Kidney (tissue), 14 donors: ENCODE measurements around the gene CCNH. TPM values are rescaled to one million over a fixed set of nuclear protein-coding genes. Genes with fewer than 3 reads are reported as not detected.

Experiments used
- DNase-seq, 5 donors: peaks; one replicate each; pipeline ENCODE4 v3.0.0-alpha.2; 2013 to 2020
- FAIRE-seq: peaks from 2 replicates; lab custom pipeline; 2012; peaks lifted over from hg19 to GRCh38; lab: Jason Lieb, UNC
- H3K27ac ChIP-seq, 2 donors: one replicate each; pipeline ENCODE4 v1.7.0; 2013; ENCODE audit warnings: low read depth in 2 of 2, low read length in 2 of 2, inconsistent platforms in 1 of 2
- H3K27me3 ChIP-seq: one replicate; pipeline ENCODE4 v1.7.1; 2013; ENCODE audit warnings: low read length, inconsistent platforms; ENCODE audit not compliant: control insufficient read depth, insufficient read depth
- H3K36me3 ChIP-seq, 3 donors: one replicate each; pipeline versions ENCODE4 v1.7.0 to v1.7.1; 2013; ENCODE audit warnings: low read length in 3 of 3, control low read depth in 1 of 3, inconsistent platforms in 1 of 3; ENCODE audit not compliant: insufficient read depth in 3 of 3, control insufficient read depth in 2 of 3
- H3K4me1 ChIP-seq, 3 donors: one replicate each; pipeline versions ENCODE4 v1.7.0 to v1.7.1; 2013; ENCODE audit warnings: low read length in 3 of 3, inconsistent platforms in 1 of 3, low read depth in 1 of 3; ENCODE audit not compliant: control insufficient read depth in 2 of 3, insufficient read depth in 2 of 3
- H3K4me3 ChIP-seq, 3 donors: one replicate each; pipeline versions ENCODE4 v1.7.0 to v1.8.1; 2013; ENCODE audit warnings: low read length in 3 of 3, control low read depth in 1 of 3, inconsistent platforms in 1 of 3
- H3K9ac ChIP-seq, 3 donors: one replicate each; pipeline versions ENCODE4 v1.7.0 to v1.7.1; 2013; ENCODE audit warnings: low read length in 3 of 3, control low read depth in 1 of 3, inconsistent platforms in 1 of 3
- H3K9me3 ChIP-seq, 3 donors: one replicate each; pipeline versions ENCODE4 v1.7.0 to v1.7.1; 2013; ENCODE audit warnings: low read length in 3 of 3, control low read depth in 1 of 3, inconsistent platforms in 1 of 3; ENCODE audit not compliant: control insufficient read depth in 2 of 3, insufficient read depth in 1 of 3
- CTCF ChIP-seq: IDR thresholded peaks from 3 replicates; pipeline ENCODE4 v1.5.1; 2012; ENCODE audit warnings: mild to moderate bottlenecking, moderate library complexity, borderline replicate concordance; ENCODE audit not compliant: insufficient read depth; ENCODE audit errors: extremely low read depth
- intact Hi-C: fragments of 100-400 bp; cut with DNase I; formaldehyde crosslinking; loops from one replicate; pipeline ENCODE4 v1.11.1; 2022
- polyA plus RNA-seq: library from polyadenylated mRNA; stranded (reverse); fragments of 350-450 nt; fragmentation: Illumina TruSeq; extraction: RNeasy Lipid Tissue Mini Kit (QIAGEN cat#74804); gene quantifications from one replicate; pipeline ENCODE4 v1.2.3, GENCODE V29; 2014; ENCODE audit warnings: low read depth, low replicate concordance; ENCODE audit not compliant: insufficient read depth
- total RNA-seq: library from RNA; stranded (reverse); fragmentation: NEBNext Ultra II Directional; extraction: Animal tissue kit (Norgen Biotek cat#: 25700); gene quantifications from one replicate; pipeline ENCODE4 v1.2.1, GENCODE V29; 2021
- donor health status: control.
- donor health status: control.
- donor health status: control.
- donor health status: control.
- donor health status: control.
- donor health status: DM: yes; HTN: yes; CAD: no.
- donor health status: Normal renal cell carcinoma (clear cell type).

Gene CCNH
- total and polyA plus RNA-seq, 2 donors from 2014 or later, result 49.7 to 52.6 TPM

- no peaks in the 10 kb centered on the region for H3K9me3 ChIP-seq
- no peak overlapping the region for H3K9ac ChIP-seq
- H3K4me1 ChIP-seq, result no peaks in the 10 kb centered on the region
- H3K27ac ChIP-seq, result no peak overlapping the region
- intact Hi-C loops, result no loop called here
- TF ChIP-seq CTCF, result peak; percentile 47
- DNase-seq, result peak in 2 of 5 donors; percentile 12 to 25
- H3K27me3 ChIP-seq, result no peaks in the 10 kb centered on the region
- FAIRE-seq, result peak; percentile 65
- H3K4me3 ChIP-seq, result no peak overlapping the region
- peaks cover 6 to 53% (median 31%) of the 10 kb centered on the region in 3 donors for H3K36me3 ChIP-seq
These were observed 12.3 kb downstream of the CCNH start for GRCh38 chr5:87400305-87400899.

- TF ChIP-seq CTCF, result no peak
- no peaks in the 10 kb centered on the region for H3K4me1 ChIP-seq
- FAIRE-seq (no peak), DNase-seq (no peak)
- H3K36me3 ChIP-seq, result peaks cover 8 to 46% (median 27%) of the 10 kb centered on the region in 3 donors
- no peak overlapping the region for H3K27ac ChIP-seq
- no peaks in the 10 kb centered on the region for H3K27me3 ChIP-seq
- intact Hi-C loops, result no loop called here
- H3K9me3 ChIP-seq, result no peaks in the 10 kb centered on the region
- no peak overlapping the region for H3K9ac ChIP-seq
- no peak overlapping the region for H3K4me3 ChIP-seq
These were observed 13.0 kb downstream of the CCNH start for GRCh38 chr5:87399720-87400119.

GRCh38 chr5:87398981-87399614 lies 13.6 kb downstream of the CCNH start:
- H3K27me3 ChIP-seq, result no peaks in the 10 kb centered on the region
- no peak for DNase-seq
- H3K9ac ChIP-seq, result no peak overlapping the region
- H3K4me3 ChIP-seq, result no peak overlapping the region
- FAIRE-seq, result no peak
- no peak for TF ChIP-seq CTCF
- H3K27ac ChIP-seq, result no peak overlapping the region
- no peaks in the 10 kb centered on the region for H3K9me3 ChIP-seq
- intact Hi-C loops, result no loop called here
- H3K36me3 ChIP-seq, result peaks cover 8 to 40% (median 22%) of the 10 kb centered on the region in 3 donors
- H3K4me1 ChIP-seq, result no peaks in the 10 kb centered on the region
